ENCODE results near the gene CHAT.
A peak's percentile ranks its signal among the peaks of the same experiment; 100 is the strongest.

CHAT gene

GRCh38 chr10:49595003-49595712 is 18.7 kb upstream of the CHAT start:
- no peak for DNase-seq (ENCODE audit: low read depth in 1 of 2, low spot score in 1 of 2)
- Histone ChIP-seq H3K4me3 (replicated peaks; ENCODE audit: insufficient read depth, low read length) (no peak overlapping the region), H3K27ac (replicated peaks) (no peak overlapping the region), H3K27me3 (ENCODE audit: insufficient read depth, poor library complexity, severe bottlenecking) (no peaks in the 10 kb centered on the region)
- no peak for TF ChIP-seq CTCF (IDR thresholded peaks at IDR 0.05; ENCODE audit: insufficient read depth, low read length)
- TF ChIP-seq SPI1 (IDR thresholded peaks at IDR 0.05; ENCODE audit: borderline replicate concordance, low read depth): no peak
- no peak for TF ChIP-seq GABPA (IDR thresholded peaks at IDR 0.05; ENCODE audit: low read depth)
- TF ChIP-seq REST (IDR thresholded peaks at IDR 0.05; ENCODE audit: insufficient replicate concordance, low read depth): no peak
- TF ChIP-seq POLR2AphosphoS5 (IDR thresholded peaks at IDR 0.05; ENCODE audit: low read depth): no peak

- Histone ChIP-seq H3K27me3 (ENCODE audit: insufficient read depth, poor library complexity, severe bottlenecking) (no peaks in the 10 kb centered on the region), H3K4me3 (replicated peaks; ENCODE audit: insufficient read depth, low read length) (no peak overlapping the region), H3K27ac (replicated peaks) (no peak overlapping the region)
- no peak for DNase-seq (ENCODE audit: low read depth in 1 of 2, low spot score in 1 of 2)
- no peak for TF ChIP-seq GABPA (IDR thresholded peaks at IDR 0.05; ENCODE audit: low read depth)
Measured at GRCh38 chr10:49595713-49596492, 17.9 kb upstream of the CHAT start.

- Histone ChIP-seq H3K27me3 (ENCODE audit: insufficient read depth, poor library complexity, severe bottlenecking) (no peaks in the 10 kb centered on the region), H3K27ac (replicated peaks) (no peak overlapping the region), H3K4me3 (replicated peaks; ENCODE audit: insufficient read depth, low read length) (no peak overlapping the region)
- no peak for TF ChIP-seq REST (IDR thresholded peaks at IDR 0.05; ENCODE audit: insufficient replicate concordance, low read depth)
- no peak for TF ChIP-seq GABPA (IDR thresholded peaks at IDR 0.05; ENCODE audit: low read depth)
- TF ChIP-seq POLR2AphosphoS5 (IDR thresholded peaks at IDR 0.05; ENCODE audit: low read depth): no peak
- TF ChIP-seq SPI1 (IDR thresholded peaks at IDR 0.05; ENCODE audit: borderline replicate concordance, low read depth): no peak
- no peak for TF ChIP-seq CTCF (IDR thresholded peaks at IDR 0.05; ENCODE audit: insufficient read depth, low read length)
- no peak for DNase-seq (ENCODE audit: low read depth in 1 of 2, low spot score in 1 of 2)
Measured at GRCh38 chr10:49596493-49596809, 17.4 kb upstream of the CHAT start.

- no peak overlapping the region for H3K27ac ChIP-seq (replicated peaks)
- no peak for DNase-seq (ENCODE audit: low read depth in 1 of 2, low spot score in 1 of 2)
- H3K4me3 ChIP-seq (replicated peaks; ENCODE audit: insufficient read depth, low read length): no peak overlapping the region
- H3K27me3 ChIP-seq (ENCODE audit: insufficient read depth, poor library complexity, severe bottlenecking): no peaks in the 10 kb centered on the region
- TF ChIP-seq CTCF (IDR thresholded peaks at IDR 0.05; ENCODE audit: insufficient read depth, low read length) (no peak), REST (IDR thresholded peaks at IDR 0.05; ENCODE audit: insufficient replicate concordance, low read depth) (no peak), SPI1 (IDR thresholded peaks at IDR 0.05; ENCODE audit: borderline replicate concordance, low read depth) (peak; percentile 51; the same call in 1 of the 2 replicates)
Measured at GRCh38 chr10:49596836-49597235, 17.0 kb upstream of the CHAT start.

All from HL-60 (cell line).